Muscle of leg (tissue), 11 donors: ENCODE results near the gene ASCC3. TPM values are rescaled to one million over a fixed set of nuclear protein-coding genes. Genes with fewer than 3 reads are reported as not detected.

ENCODE experiments used
- DNase-seq: peaks from one replicate; pipeline ENCODE4 v3.0.0; 2013
- H3K27ac ChIP-seq: one replicate; pipeline ENCODE4 v1.5.1; 2013; ENCODE audit warnings: mild to moderate bottlenecking, low read length, control low read depth
- H3K27me3 ChIP-seq: one replicate; pipeline ENCODE4 v1.6.1; 2013; ENCODE audit warnings: low read length; ENCODE audit not compliant: control insufficient read depth, insufficient read depth
- H3K36me3 ChIP-seq: one replicate; pipeline ENCODE4 v1.6.1; 2013; ENCODE audit warnings: low read length; ENCODE audit not compliant: control insufficient read depth, insufficient read depth
- H3K4me1 ChIP-seq: one replicate; pipeline ENCODE4 v1.6.1; 2013; ENCODE audit warnings: low read length; ENCODE audit not compliant: control insufficient read depth, insufficient read depth
- H3K4me3 ChIP-seq: one replicate; pipeline ENCODE4 v1.5.1; 2013; ENCODE audit warnings: low read length, control low read depth
- H3K9me3 ChIP-seq: replicated peaks from 2 replicates; pipeline ENCODE4 v1.6.1; 2013; ENCODE audit warnings: low read depth, low read length; ENCODE audit not compliant: control insufficient read depth
- WGBS: methylation state at CpG from one replicate; pipeline ENCODE4 v1.1.5; 2013; ENCODE audit warnings: missing lambda C conversion rate; ENCODE audit not compliant: insufficient coverage; 5-methylcytosine and 5-hydroxymethylcytosine counted together
- polyA plus RNA-seq, 8 donors: library from polyadenylated mRNA; unstranded; fragments of 120-200 nt; gene quantifications; one replicate each; pipeline versions ENCODE4 v1.2.1 to v1.2.3, GENCODE V29; 2013; ENCODE audit warnings: inconsistent platforms in 1 of 8, low replicate concordance in 1 of 8; ENCODE audit not compliant: insufficient read length in 8 of 8, insufficient read depth in 1 of 8
- total RNA-seq: library from RNA; stranded (reverse); fragments of 120-200 nt; gene quantifications from one replicate; pipeline ENCODE4 v1.2.4, GENCODE V29; 2013

The ASCC3 gene
- total and polyA plus RNA-seq, 9 donors: 11.0 to 23.8 (median 15.1) TPM

GRCh38 chr6:100633096-100633777, 247.9 kb downstream of the ASCC3 start:
- Histone ChIP-seq H3K27ac (no peak overlapping the region), H3K27me3 (no peaks in the 10 kb centered on the region), H3K36me3 (peaks cover 2% of the 10 kb centered on the region), H3K9me3 (no peaks in the 10 kb centered on the region), H3K4me3 (no peak overlapping the region), H3K4me1 (no peaks in the 10 kb centered on the region)
- 92% methylated on average over 2 of the region's 10 CpGs for WGBS
- peak; percentile 13 for DNase-seq

- no peak for DNase-seq
- Histone ChIP-seq H3K9me3 (no peaks in the 10 kb centered on the region), H3K4me3 (no peak overlapping the region), H3K4me1 (no peaks in the 10 kb centered on the region), H3K27ac (no peak overlapping the region), H3K36me3 (no peaks in the 10 kb centered on the region), H3K27me3 (no peaks in the 10 kb centered on the region)
- no CpG with 5 or more reads among the region's 2 CpGs for WGBS
Observed at GRCh38 chr6:100630536-100630935, 250.6 kb downstream of the ASCC3 start.

- H3K36me3 ChIP-seq: no peaks in the 10 kb centered on the region
- no peak for DNase-seq
Observed at GRCh38 chr6:100627911-100628758, 253.0 kb downstream of the ASCC3 start.

GRCh38 chr6:100626721-100627120, 254.4 kb downstream of the ASCC3 start:
- no CpG with 5 or more reads among the region's 1 CpG for WGBS
- Histone ChIP-seq H3K4me1 (no peaks in the 10 kb centered on the region), H3K36me3 (no peaks in the 10 kb centered on the region), H3K4me3 (no peak overlapping the region), H3K9me3 (no peaks in the 10 kb centered on the region), H3K27ac (no peak overlapping the region), H3K27me3 (no peaks in the 10 kb centered on the region)
- DNase-seq: no peak

More at GRCh38 chr6:100627911-100628758, 253.0 kb downstream of the ASCC3 start:
- H3K27me3 ChIP-seq: no peaks in the 10 kb centered on the region
- 92% methylated on average over 2 of the region's 3 CpGs for WGBS
- H3K4me3 ChIP-seq: no peak overlapping the region
- H3K9me3 ChIP-seq: no peaks in the 10 kb centered on the region
- H3K27ac ChIP-seq: no peak overlapping the region
- H3K4me1 ChIP-seq: no peaks in the 10 kb centered on the region

- Histone ChIP-seq H3K36me3 (peaks cover 2% of the 10 kb centered on the region), H3K27ac (no peak overlapping the region), H3K4me1 (no peaks in the 10 kb centered on the region), H3K27me3 (no peaks in the 10 kb centered on the region), H3K9me3 (no peaks in the 10 kb centered on the region), H3K4me3 (no peak overlapping the region)
- WGBS: no CpG with 5 or more reads among the region's 2 CpGs
- no peak for DNase-seq
Observed at GRCh38 chr6:100622907-100623692, 258.0 kb downstream of the ASCC3 start.

GRCh38 chr6:100620085-100620840, 260.9 kb downstream of the ASCC3 start:
- peaks cover 2% of the 10 kb centered on the region for H3K36me3 ChIP-seq
- DNase-seq: no peak
- H3K27ac ChIP-seq: no peak overlapping the region
- WGBS: 67% methylated on average over 1 of the region's 3 CpGs
- H3K9me3 ChIP-seq: no peaks in the 10 kb centered on the region
- H3K4me3 ChIP-seq: no peak overlapping the region
- no peaks in the 10 kb centered on the region for H3K4me1 ChIP-seq
- H3K27me3 ChIP-seq: no peaks in the 10 kb centered on the region

- Histone ChIP-seq H3K4me1 (no peaks in the 10 kb centered on the region), H3K27me3 (no peaks in the 10 kb centered on the region), H3K4me3 (no peak overlapping the region), H3K9me3 (no peaks in the 10 kb centered on the region), H3K27ac (no peak overlapping the region), H3K36me3 (peaks cover 2% of the 10 kb centered on the region)
- no peak for DNase-seq
- WGBS: no CpG with 5 or more reads among the region's 4 CpGs
Observed at GRCh38 chr6:100618351-100618671, 262.8 kb downstream of the ASCC3 start.

- no peaks in the 10 kb centered on the region for H3K4me1 ChIP-seq
- no peaks in the 10 kb centered on the region for H3K27me3 ChIP-seq
- no peak overlapping the region for H3K4me3 ChIP-seq
- peaks cover 2% of the 10 kb centered on the region for H3K36me3 ChIP-seq
- no peaks in the 10 kb centered on the region for H3K9me3 ChIP-seq
- no peak for DNase-seq
- no peak overlapping the region for H3K27ac ChIP-seq
- 87% methylated on average over 3 of the region's 4 CpGs for WGBS
Observed at GRCh38 chr6:100617633-100618350, 263.3 kb downstream of the ASCC3 start.

GRCh38 chr6:100614933-100615332, 266.2 kb downstream of the ASCC3 start:
- no peak overlapping the region for H3K27ac ChIP-seq
- peaks cover 2% of the 10 kb centered on the region for H3K36me3 ChIP-seq
- H3K4me1 ChIP-seq: no peaks in the 10 kb centered on the region
- DNase-seq: no peak
- 97% methylated on average over 6 of the region's 8 CpGs for WGBS
- H3K9me3 ChIP-seq: no peaks in the 10 kb centered on the region
- no peaks in the 10 kb centered on the region for H3K27me3 ChIP-seq
- H3K4me3 ChIP-seq: no peak overlapping the region
